ENCODE data around the gene LONP1.

Gene LONP1

GRCh38 chr19:5642204-5642603 lies 77.7 kb downstream of the LONP1 start:
- no peak for DNase-seq
